ENCODE results near the gene GRAP.
"Not testable (repeated sequence)": the region's sequence is repeated elsewhere in the genome, so short reads cannot be mapped to it uniquely, and the experiment has no call there.

GRAP gene

GRCh38 chr17:19046782-19047375, at the start of gene GRAP:
Gene GRAP, minus strand, starts transcription at chr17:19046957. Its CDS starts 31 bp downstream, at chr17:19046926.
- not testable (repeated sequence) for DNase-seq (ENCODE audit: low read depth in 2 of 2)

- DNase-seq (ENCODE audit: low read depth in 2 of 2): not testable (repeated sequence)
These were observed 47.1 kb upstream of the GRAP start for GRCh38 chr17:19093684-19094438.

GRCh38 chr17:19092737-19093683, 46.3 kb upstream of the GRAP start:
- DNase-seq (ENCODE audit: low read depth in 2 of 2): not testable (repeated sequence)

GRCh38 chr17:19090058-19090772, 43.5 kb upstream of the GRAP start:
- not testable (repeated sequence) for DNase-seq (ENCODE audit: low read depth in 2 of 2)

- not testable (repeated sequence) for DNase-seq (ENCODE audit: low read depth in 2 of 2)
These were observed 42.3 kb upstream of the GRAP start for GRCh38 chr17:19088804-19089685.

- DNase-seq (ENCODE audit: low read depth in 2 of 2): not testable (repeated sequence)
These were observed 30.6 kb upstream of the GRAP start for GRCh38 chr17:19077386-19077785.

- peak in 1 of 2 donors; percentile 4 for DNase-seq (ENCODE audit: low read depth in 2 of 2)
These were observed 29.8 kb upstream of the GRAP start for GRCh38 chr17:19076398-19077192.

GRCh38 chr17:19070318-19071168, 23.8 kb upstream of the GRAP start:
- DNase-seq (ENCODE audit: low read depth in 2 of 2): not testable (repeated sequence)

GRCh38 chr17:19064378-19064777, 17.6 kb upstream of the GRAP start:
- DNase-seq (ENCODE audit: low read depth in 2 of 2): not testable (repeated sequence)

- DNase-seq (ENCODE audit: low read depth in 2 of 2): peak; percentile 77 to 79
These were observed 16.7 kb upstream of the GRAP start for GRCh38 chr17:19063326-19063956.

- DNase-seq (ENCODE audit: low read depth in 2 of 2): not testable (repeated sequence)
These were observed 16.1 kb upstream of the GRAP start for GRCh38 chr17:19062718-19063325.

- peak in 1 of 2 donors; percentile 89 for DNase-seq (ENCODE audit: low read depth in 2 of 2)
These were observed 15.4 kb upstream of the GRAP start for GRCh38 chr17:19062009-19062717.

- not testable (repeated sequence) for DNase-seq (ENCODE audit: low read depth in 2 of 2)
These were observed 8.7 kb upstream of the GRAP start for GRCh38 chr17:19055447-19055846.

- not testable (repeated sequence) for DNase-seq (ENCODE audit: low read depth in 2 of 2)
These were observed 2.1 kb upstream of the GRAP start for GRCh38 chr17:19048826-19049225.

GRCh38 chr17:19047510-19047909, 753 bp upstream of the GRAP start:
- not testable (repeated sequence) for DNase-seq (ENCODE audit: low read depth in 2 of 2)

GRCh38 chr17:19044643-19045042, 2.1 kb downstream of the GRAP start:
- not testable (repeated sequence) for DNase-seq (ENCODE audit: low read depth in 2 of 2)

GRCh38 chr17:19043032-19043431, 3.7 kb downstream of the GRAP start:
- not testable (repeated sequence) for DNase-seq (ENCODE audit: low read depth in 2 of 2)

Data from stimulated activated CD4-positive, alpha-beta T cell treated with anti-CD3 and anti-CD28 coated beads, Interleukin-15, amount 100 ng/mL, for 48 hours (primary cell).